Activated CD8-positive, alpha-beta memory T cell treated with anti-CD3 and anti-CD28 coated beads for 1 hour (primary cell): ENCODE results near the gene RAB33B.

Experiments
- DNase-seq, 2 donors: peaks; one replicate each; pipeline ENCODE4 v3.0.0-alpha.2; 2020; ENCODE audit warnings: low read depth in 1 of 2; ENCODE audit errors: extremely low read depth in 1 of 2

The RAB33B gene

DNA sequence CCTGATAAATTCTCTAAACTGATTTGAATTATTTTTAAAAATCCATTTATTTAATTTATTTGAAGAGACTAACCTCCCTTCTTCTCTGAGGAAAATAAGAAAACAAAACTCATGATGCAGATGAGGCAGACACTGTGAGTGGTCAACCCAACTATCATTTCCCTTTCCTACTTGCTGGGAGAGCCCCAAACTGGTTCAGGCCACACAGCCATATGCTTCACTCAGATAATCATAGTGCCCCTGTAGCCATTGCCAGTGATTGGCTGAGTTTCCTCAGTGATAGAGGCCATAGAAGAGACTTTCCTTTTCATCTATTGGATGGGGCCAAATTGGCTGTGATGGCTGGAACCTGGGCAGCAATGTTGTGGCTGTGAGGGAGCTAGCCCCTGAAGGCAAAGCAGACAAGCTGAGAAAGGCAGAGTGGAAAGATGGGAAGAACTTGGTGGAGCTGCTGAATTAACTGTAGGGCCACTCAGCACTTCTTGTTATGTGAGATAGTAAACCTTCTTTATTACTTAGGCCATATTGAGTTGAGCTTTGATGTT lies 49.8 kb downstream of the RAB33B start:
- no peak for DNase-seq

DNA sequence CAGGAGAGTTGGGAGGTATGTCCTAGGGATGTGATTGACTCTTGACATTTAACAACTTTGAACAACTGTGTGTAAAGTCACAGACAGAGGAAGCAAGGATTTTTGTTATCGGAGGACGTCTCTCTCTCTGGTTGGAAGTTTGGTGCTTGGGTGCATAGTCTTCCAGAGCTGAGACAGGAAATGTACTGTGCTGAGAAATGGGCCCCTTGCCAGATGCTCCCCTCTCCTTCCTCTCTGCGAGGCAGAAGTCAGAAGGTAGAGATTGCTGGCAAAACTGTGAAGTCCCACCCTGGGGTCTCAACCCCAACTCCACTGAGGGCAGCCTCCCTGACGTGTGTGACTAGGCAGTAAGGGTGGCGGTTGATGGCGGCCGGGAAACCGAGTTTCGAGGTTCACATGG lies 52.9 kb downstream of the RAB33B start:
- DNase-seq, result no peak

- no peak for DNase-seq
Observed at GRCh38 chr4:139508581-139509237, 54.8 kb downstream of the RAB33B start.

DNA sequence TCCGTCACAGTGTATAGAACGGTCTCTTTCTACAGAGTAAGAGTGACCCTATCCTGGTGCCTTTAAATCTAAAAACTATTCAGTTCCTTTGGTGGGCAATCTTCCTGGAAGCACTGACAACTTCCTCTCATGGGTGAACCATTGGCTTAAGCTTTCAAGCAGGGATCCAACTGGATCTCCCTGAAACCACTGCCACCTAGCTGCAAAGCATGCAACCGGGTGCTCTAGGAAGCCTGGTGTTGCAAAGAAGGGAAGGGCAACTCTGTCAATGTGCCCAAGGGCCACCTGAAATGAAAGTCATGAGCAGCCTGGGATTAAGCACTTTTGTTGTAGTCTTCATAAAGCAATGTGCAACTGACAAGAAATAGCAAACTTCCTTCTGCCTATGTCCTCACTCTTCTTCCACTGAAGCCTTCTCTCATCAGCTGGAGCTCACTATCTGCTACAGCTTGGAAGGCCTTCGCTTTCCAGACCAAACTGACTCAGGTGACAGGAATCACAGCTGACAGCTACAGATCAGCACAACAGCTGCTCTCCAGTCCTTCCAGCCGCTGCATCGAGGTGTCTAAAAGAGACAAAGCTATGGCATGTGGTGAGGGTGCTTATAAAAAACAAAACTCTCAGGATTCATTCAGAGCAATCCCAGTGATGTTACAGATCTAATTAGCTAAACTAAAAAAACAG lies 55.9 kb downstream of the RAB33B start:
- no peak for DNase-seq

DNA sequence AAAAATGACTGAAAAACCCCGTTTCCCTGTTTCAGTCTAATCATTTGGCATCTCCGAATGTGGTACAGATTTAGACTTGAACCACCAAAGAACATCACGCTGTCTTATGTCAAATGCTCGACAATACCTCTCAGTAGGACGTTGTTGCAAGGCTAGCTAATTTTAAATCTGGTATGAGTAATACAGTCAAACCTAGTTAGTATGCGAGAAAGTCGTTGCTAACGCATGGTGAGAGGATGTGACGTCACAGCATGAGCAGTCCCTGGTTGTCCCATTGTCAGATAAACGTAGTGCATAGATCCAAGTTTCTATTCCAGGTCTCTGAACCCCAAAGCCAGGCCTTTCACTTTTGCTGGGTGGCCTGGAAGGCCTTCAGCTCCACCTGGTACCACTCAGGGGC lies 57.4 kb downstream of the RAB33B start:
- no peak for DNase-seq

GRCh38 chr4:139514382-139515059 lies 60.6 kb downstream of the RAB33B start:
- DNase-seq, result no peak

DNA sequence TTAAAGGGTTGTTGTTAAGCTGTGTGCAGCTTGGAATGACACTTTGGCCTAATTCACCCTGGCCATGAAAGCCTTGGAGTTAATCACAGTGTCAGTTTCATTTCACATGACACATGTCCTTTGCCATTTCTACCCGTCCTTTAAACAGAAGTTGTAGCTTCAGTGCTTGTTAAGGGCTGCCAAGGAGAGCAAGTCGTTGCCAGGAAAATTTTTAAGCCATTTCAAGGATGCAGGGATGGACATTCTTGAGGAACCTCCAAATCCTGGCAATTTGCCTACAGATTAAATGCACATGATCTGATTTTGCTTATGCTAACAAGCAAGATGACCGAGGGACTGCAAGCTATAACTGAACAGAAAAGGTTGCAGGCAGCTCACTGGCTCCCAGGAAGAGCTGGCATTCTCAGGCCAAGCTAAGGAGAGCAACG lies 61.6 kb downstream of the RAB33B start:
- DNase-seq, result no peak

DNA sequence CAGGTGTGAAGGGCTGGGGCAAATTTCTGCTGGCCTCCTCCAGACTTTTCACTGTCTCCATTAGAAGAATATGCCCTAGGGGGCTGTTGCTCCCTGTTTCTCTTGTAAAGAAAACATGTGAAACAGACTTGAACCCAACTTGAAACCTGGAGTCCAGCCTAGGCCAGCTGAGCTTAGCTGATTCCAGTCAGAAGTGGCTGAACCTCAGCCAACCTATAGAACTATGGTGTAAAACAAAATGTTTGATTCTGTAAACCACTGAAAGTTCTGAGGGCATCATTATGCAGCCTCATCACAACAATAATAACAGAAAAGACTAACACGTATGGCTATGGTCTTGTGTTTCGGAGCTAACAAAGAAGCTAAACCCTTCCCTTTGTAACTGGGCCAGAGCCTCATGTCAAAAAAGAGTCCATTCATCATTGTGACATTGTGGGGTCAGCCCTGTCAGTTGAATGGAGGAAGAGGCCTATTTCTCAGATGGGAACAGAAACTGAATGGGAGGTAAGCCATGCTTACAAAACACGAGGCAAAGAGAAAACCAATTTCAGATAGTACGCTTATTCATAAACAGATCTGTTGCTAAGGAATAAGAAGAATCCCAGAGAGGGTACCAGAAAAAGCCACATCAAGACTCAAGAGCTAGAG lies 68.0 kb downstream of the RAB33B start:
- no peak for DNase-seq

GRCh38 chr4:139522457-139522856 lies 68.5 kb downstream of the RAB33B start:
- no peak for DNase-seq

DNA sequence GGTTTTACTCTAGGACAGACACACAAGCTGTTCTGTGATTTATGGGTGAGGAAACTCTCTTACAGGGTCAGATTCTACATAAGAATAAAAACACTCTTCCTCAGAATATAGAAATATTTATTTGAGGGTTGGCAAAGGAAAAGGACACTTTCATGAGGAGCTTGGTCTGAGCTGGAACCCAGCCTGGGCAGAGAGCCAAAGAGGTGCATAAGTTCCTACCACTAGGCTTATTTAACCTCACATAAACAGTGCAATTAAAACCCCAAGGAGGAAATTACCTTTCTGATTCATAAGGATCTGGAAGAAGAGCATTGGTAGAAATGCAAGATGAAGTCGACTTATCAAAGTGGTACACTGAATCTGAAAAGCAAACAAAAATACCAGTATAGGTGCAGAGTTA lies 69.2 kb downstream of the RAB33B start:
- no peak for DNase-seq

DNA sequence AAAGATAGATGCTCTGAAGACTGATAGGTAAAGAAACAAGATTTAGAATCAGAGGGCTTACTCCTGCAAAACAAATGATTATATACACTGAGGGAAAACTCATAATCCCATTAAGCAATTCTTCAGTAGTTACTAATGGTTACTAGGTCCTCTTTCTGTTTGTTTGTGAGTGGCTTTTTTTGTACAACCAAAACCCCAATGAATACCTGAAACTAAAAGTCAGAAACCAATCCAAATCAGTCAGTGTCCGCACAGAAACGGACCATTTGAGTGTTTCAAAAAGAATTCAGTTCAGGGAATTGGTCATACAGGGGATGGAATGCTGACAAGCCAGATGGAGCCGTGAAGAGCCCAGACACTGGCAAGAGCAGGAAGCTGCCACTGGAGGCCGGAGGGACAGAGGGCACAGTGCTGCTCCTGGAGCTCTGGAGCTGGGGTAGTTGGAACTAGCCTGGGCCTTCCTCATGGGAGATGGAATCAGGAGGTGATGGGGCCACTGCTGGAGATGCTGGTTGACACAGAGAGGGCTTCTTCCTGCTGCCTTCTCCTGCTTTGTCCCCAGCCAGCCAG lies 70.2 kb downstream of the RAB33B start:
- DNase-seq, result no peak

DNA sequence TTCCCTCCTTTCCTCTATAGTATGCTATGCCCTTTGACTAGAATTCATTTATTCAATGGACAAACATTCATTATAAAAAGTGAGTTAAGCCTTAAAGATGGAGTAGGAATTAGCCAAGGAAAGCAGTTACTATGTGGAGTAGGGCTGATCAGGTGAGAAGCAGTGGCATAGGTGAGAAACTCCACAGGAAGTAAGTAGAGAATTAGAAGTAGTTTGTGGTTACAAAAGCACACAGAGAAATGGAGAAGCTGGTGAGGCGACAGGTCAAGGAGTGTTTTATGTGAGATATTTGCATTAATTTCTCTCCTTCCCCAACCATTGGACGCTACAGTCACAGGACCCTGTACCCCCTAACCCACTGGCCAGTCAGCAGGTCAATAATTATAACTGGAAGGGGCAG lies 71.5 kb downstream of the RAB33B start:
- DNase-seq, result no peak
